ENCODE data around the gene PDXP.
A peak's percentile ranks its signal among the peaks of the same experiment; 100 is the strongest.

DNA sequence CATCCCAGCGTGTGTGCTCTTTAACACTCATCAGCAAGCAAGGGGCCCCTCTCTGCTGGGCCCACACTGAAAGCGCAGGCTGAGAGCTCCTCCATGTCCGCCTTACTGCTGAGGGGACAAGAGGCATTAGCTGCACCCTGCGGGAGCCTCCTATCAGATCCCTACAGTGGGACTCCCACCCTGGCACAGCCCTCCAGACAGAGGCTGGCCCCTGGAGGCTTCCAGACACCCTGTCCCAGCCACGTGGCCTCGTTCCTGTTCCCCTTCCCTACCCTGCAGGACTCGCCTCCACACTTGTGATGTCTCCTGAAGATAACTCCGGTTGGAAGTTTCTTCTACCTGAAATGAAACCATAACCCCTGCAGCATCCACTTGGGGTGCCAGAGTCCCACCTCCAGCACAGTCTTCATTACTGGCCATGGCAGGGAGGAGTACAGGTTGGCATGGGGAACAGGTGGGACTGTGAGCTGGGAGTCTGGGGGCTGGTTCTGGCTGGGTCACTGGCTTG lies 24.1 kb upstream of the PDXP start:
- TF ChIP-seq EZH2 (optimal IDR thresholded peaks at IDR 0.05; ENCODE audit: low read depth, low read length) (no peak), EZH2phosphoT487 (IDR thresholded peaks at IDR 0.05; ENCODE audit: low read length) (no peak)
- TF ChIP-seq, protein P1, sequence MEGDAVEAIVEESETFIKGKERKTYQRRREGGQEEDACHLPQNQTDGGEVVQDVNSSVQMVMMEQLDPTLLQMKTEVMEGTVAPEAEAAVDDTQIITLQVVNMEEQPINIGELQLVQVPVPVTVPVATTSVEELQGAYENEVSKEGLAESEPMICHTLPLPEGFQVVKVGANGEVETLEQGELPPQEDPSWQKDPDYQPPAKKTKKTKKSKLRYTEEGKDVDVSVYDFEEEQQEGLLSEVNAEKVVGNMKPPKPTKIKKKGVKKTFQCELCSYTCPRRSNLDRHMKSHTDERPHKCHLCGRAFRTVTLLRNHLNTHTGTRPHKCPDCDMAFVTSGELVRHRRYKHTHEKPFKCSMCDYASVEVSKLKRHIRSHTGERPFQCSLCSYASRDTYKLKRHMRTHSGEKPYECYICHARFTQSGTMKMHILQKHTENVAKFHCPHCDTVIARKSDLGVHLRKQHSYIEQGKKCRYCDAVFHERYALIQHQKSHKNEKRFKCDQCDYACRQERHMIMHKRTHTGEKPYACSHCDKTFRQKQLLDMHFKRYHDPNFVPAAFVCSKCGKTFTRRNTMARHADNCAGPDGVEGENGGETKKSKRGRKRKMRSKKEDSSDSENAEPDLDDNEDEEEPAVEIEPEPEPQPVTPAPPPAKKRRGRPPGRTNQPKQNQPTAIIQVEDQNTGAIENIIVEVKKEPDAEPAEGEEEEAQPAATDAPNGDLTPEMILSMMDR (IDR thresholded peaks at IDR 0.05; ENCODE audit: low read length) = peak; percentile 16
